Stomach (tissue), 4 donors: ENCODE results near the gene SPDYE6.
"Not testable (repeated sequence)": the region's sequence is repeated elsewhere in the genome, so short reads cannot be mapped to it uniquely, and the experiment has no call there.

ENCODE experiments used
- EP300 ChIP-seq: sonication (generic); formaldehyde crosslinking; IDR thresholded peaks from one replicate; pipeline ENCODE4 v1.6.1; 2017; ENCODE audit warnings: antibody characterized with exemption
- POLR2AphosphoS5 ChIP-seq, 3 donors: sonication (generic); formaldehyde crosslinking; IDR thresholded peaks; one replicate each; pipeline ENCODE4 v1.6.1; 2016; ENCODE audit warnings: antibody characterized with exemption in 3 of 3
- TF ChIP-seq, protein P1 (sequence below), 7 experiments: fragments of 450-650 bp in 4 of 7; fragments of 200-600 bp in 3 of 7; sonication (generic) in 3 of 7; IDR thresholded peaks; one replicate each; pipeline ENCODE4 v1.5.1; 2016 to 2019; ENCODE audit warnings: antibody characterized with exemption in 7 of 7, control low read depth in 2 of 7, mild to moderate bottlenecking in 1 of 7

GRCh38 chr7:102365390-102365789 lies 9.1 kb upstream of the SPDYE6 start:
- not testable (repeated sequence) for TF ChIP-seq POLR2AphosphoS5 (IDR thresholded peaks at IDR 0.05); EP300
- TF ChIP-seq, protein P1, sequence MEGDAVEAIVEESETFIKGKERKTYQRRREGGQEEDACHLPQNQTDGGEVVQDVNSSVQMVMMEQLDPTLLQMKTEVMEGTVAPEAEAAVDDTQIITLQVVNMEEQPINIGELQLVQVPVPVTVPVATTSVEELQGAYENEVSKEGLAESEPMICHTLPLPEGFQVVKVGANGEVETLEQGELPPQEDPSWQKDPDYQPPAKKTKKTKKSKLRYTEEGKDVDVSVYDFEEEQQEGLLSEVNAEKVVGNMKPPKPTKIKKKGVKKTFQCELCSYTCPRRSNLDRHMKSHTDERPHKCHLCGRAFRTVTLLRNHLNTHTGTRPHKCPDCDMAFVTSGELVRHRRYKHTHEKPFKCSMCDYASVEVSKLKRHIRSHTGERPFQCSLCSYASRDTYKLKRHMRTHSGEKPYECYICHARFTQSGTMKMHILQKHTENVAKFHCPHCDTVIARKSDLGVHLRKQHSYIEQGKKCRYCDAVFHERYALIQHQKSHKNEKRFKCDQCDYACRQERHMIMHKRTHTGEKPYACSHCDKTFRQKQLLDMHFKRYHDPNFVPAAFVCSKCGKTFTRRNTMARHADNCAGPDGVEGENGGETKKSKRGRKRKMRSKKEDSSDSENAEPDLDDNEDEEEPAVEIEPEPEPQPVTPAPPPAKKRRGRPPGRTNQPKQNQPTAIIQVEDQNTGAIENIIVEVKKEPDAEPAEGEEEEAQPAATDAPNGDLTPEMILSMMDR (IDR thresholded peaks at IDR 0.05), result not testable (repeated sequence)
